MM.1S (cell line): ENCODE data around the gene CSNK1D.

Experiments
- DNase-seq: peaks from one replicate; pipeline ENCODE4 v3.0.0-alpha.2; 2015
- H2AFZ ChIP-seq: fragments of 300-600 bp; sonication (generic); 2 replicates; pipeline ENCODE4 v1.6.0; 2016; ENCODE audit warnings: antibody characterized with exemption, low read length
- H3F3A ChIP-seq: fragments of 300-600 bp; sonication (generic); 2 replicates; pipeline ENCODE4 v1.6.1; 2016; ENCODE audit warnings: mild to moderate bottlenecking, antibody characterized with exemption, low read length, moderate library complexity, mixed read lengths; ENCODE audit not compliant: insufficient read depth
- H3K27ac ChIP-seq: fragments of 300-600 bp; sonication (generic); 2 replicates; pipeline ENCODE4 v1.5.1; 2016; ENCODE audit warnings: mild to moderate bottlenecking, low read length
- H3K27me3 ChIP-seq: fragments of 300-600 bp; sonication (generic); replicated peaks from 2 replicates; pipeline ENCODE4 v1.6.0; 2016; ENCODE audit warnings: low read length; ENCODE audit not compliant: insufficient read depth
- H3K36me3 ChIP-seq: fragments of 300-600 bp; sonication (generic); replicated peaks from 2 replicates; pipeline ENCODE4 v1.6.1; 2016; ENCODE audit warnings: mild to moderate bottlenecking, low read length, mixed read lengths; ENCODE audit not compliant: insufficient read depth
- H3K4me1 ChIP-seq: fragments of 300-600 bp; sonication (generic); 2 replicates; pipeline ENCODE4 v1.6.1; 2016; ENCODE audit warnings: low read length, mixed read lengths
- H3K4me2 ChIP-seq: fragments of 300-600 bp; sonication (generic); 2 replicates; pipeline ENCODE4 v1.6.0; 2016; ENCODE audit warnings: low read depth, low read length
- H3K4me3 ChIP-seq: fragments of 300-600 bp; sonication (generic); 2 replicates; pipeline ENCODE4 v1.5.1; 2016; ENCODE audit warnings: low read length, mixed read lengths
- H3K79me2 ChIP-seq: fragments of 300-600 bp; sonication (generic); 2 replicates; pipeline ENCODE4 v1.6.1; 2016; ENCODE audit warnings: mixed run types, low read length, mixed read lengths
- H3K9ac ChIP-seq: fragments of 300-600 bp; sonication (generic); 2 replicates; pipeline ENCODE4 v1.6.1; 2016; ENCODE audit warnings: low read length, mixed read lengths
- H3K9me2 ChIP-seq: fragments of 300-600 bp; sonication (generic); replicated peaks from 2 replicates; pipeline ENCODE4 v1.6.1; 2016; ENCODE audit warnings: mild to moderate bottlenecking, low read length, mixed read lengths; ENCODE audit not compliant: insufficient read depth
- H3K9me3 ChIP-seq: fragments of 300-600 bp; sonication (generic); replicated peaks from 2 replicates; pipeline ENCODE4 v1.6.1; 2016; ENCODE audit warnings: mild to moderate bottlenecking, low read length, mixed read lengths; ENCODE audit not compliant: insufficient read depth
- H4K20me1 ChIP-seq: fragments of 300-600 bp; sonication (generic); 2 replicates; pipeline ENCODE4 v1.6.1; 2016; ENCODE audit warnings: mild to moderate bottlenecking, low read length, moderate library complexity, mixed read lengths; ENCODE audit not compliant: insufficient read depth
- CTCF ChIP-seq: fragments of 300-600 bp; sonication (generic); IDR thresholded peaks from 2 replicates; pipeline ENCODE4 v1.5.1; 2016; ENCODE audit warnings: antibody characterized with exemption, low read length, mixed read lengths
- EZH2 ChIP-seq: fragments of 300-600 bp; sonication (generic); optimal IDR thresholded peaks from 2 replicates; pipeline ENCODE3; 2017; ENCODE audit warnings: low read depth, mild to moderate bottlenecking, antibody characterized with exemption, low read length, mixed read lengths
- EZH2phosphoT487 ChIP-seq: fragments of 300-600 bp; sonication (generic); IDR thresholded peaks from 2 replicates; pipeline ENCODE4 v1.6.1; 2018; ENCODE audit warnings: antibody characterized with exemption, low read length

Gene CSNK1D

GRCh38 chr17:82267575-82268379 is 5.7 kb downstream of the CSNK1D start:
- H3K79me2 ChIP-seq = peaks cover 96% of the 10 kb centered on the region
- no peaks in the 10 kb centered on the region for H3K27me3 ChIP-seq
- no peak overlapping the region for H3K4me3 ChIP-seq
- no peaks in the 10 kb centered on the region for H3F3A ChIP-seq
- H3K9me2 ChIP-seq = no peaks in the 10 kb centered on the region
- peaks cover 36% of the 10 kb centered on the region for H4K20me1 ChIP-seq
- no peak overlapping the region for H3K9ac ChIP-seq
- no peak overlapping the region for H2AFZ ChIP-seq
- H3K27ac ChIP-seq = no peak overlapping the region
- no peak overlapping the region for H3K4me2 ChIP-seq
- H3K4me1 ChIP-seq = peaks cover 7% of the 10 kb centered on the region
- TF ChIP-seq CTCF (no peak), EZH2phosphoT487 (no peak), EZH2 (no peak)
- DNase-seq = no peak
- H3K36me3 ChIP-seq = peaks cover 17% of the 10 kb centered on the region
- no peaks in the 10 kb centered on the region for H3K9me3 ChIP-seq

GRCh38 chr17:82266142-82266541 is 7.4 kb downstream of the CSNK1D start:
- no peaks in the 10 kb centered on the region for H3K9me3 ChIP-seq
- no peak for DNase-seq
- H3K36me3 ChIP-seq = peaks cover 14% of the 10 kb centered on the region; the same call in 1 of the 2 replicates
- no peaks in the 10 kb centered on the region for H3K4me1 ChIP-seq
- H3K9me2 ChIP-seq = no peaks in the 10 kb centered on the region
- no peak overlapping the region for H3K9ac ChIP-seq
- no peak overlapping the region for H3K4me3 ChIP-seq
- peaks cover 96% of the 10 kb centered on the region for H3K79me2 ChIP-seq
- H3K27ac ChIP-seq = no peak overlapping the region
- TF ChIP-seq EZH2phosphoT487 = no peak
- TF ChIP-seq CTCF = no peak
- TF ChIP-seq EZH2 = no peak
- no peaks in the 10 kb centered on the region for H3F3A ChIP-seq
- no peak overlapping the region for H3K4me2 ChIP-seq
- peaks cover 31% of the 10 kb centered on the region for H4K20me1 ChIP-seq
- H3K27me3 ChIP-seq = no peaks in the 10 kb centered on the region
- no peak overlapping the region for H2AFZ ChIP-seq

- Histone ChIP-seq H3K4me3 (no peak overlapping the region), H3K9ac (no peak overlapping the region), H3K4me2 (no peak overlapping the region), H3F3A (no peaks in the 10 kb centered on the region), H3K4me1 (no peaks in the 10 kb centered on the region), H3K27me3 (no peaks in the 10 kb centered on the region), H3K27ac (no peak overlapping the region), H3K9me2 (no peaks in the 10 kb centered on the region), H3K9me3 (no peaks in the 10 kb centered on the region), H4K20me1 (peaks cover 12% of the 10 kb centered on the region; the same call in 1 of the 2 replicates), H3K79me2 (peaks cover 89% of the 10 kb centered on the region), H2AFZ (no peak overlapping the region), H3K36me3 (peaks cover 14% of the 10 kb centered on the region; the same call in 1 of the 2 replicates)
- TF ChIP-seq EZH2 (no peak), EZH2phosphoT487 (no peak), CTCF (no peak)
- DNase-seq = no peak
Observed at GRCh38 chr17:82263641-82264040, 9.9 kb downstream of the CSNK1D start.
